KOPT-K1 (cell line): ENCODE measurements around the gene TXNRD2.
"Not testable (repeated sequence)": the region's sequence is repeated elsewhere in the genome, so short reads cannot be mapped to it uniquely, and the experiment has no call there.

ENCODE experiments used
- H3K27ac ChIP-seq: fragments of 200-600 bp; sonication (generic); 2 replicates; pipeline ENCODE4 v1.5.1; 2016; ENCODE audit warnings: antibody characterized with exemption, mild to moderate bottlenecking, low read depth, low read length; ENCODE audit not compliant: poor library complexity, severe bottlenecking
- H3K36me3 ChIP-seq: fragments of 200-600 bp; sonication (generic); 2 replicates; pipeline ENCODE4 v1.5.1; 2017; ENCODE audit warnings: antibody characterized with exemption, mild to moderate bottlenecking, low read length, moderate library complexity; ENCODE audit not compliant: insufficient read depth
- H3K9me3 ChIP-seq: fragments of 200-600 bp; sonication (generic); 2 replicates; pipeline ENCODE4 v1.5.1; 2017; ENCODE audit warnings: antibody characterized with exemption, low read length, mild to moderate bottlenecking; ENCODE audit not compliant: insufficient read depth, poor library complexity, severe bottlenecking

TXNRD2 gene

DNA sequence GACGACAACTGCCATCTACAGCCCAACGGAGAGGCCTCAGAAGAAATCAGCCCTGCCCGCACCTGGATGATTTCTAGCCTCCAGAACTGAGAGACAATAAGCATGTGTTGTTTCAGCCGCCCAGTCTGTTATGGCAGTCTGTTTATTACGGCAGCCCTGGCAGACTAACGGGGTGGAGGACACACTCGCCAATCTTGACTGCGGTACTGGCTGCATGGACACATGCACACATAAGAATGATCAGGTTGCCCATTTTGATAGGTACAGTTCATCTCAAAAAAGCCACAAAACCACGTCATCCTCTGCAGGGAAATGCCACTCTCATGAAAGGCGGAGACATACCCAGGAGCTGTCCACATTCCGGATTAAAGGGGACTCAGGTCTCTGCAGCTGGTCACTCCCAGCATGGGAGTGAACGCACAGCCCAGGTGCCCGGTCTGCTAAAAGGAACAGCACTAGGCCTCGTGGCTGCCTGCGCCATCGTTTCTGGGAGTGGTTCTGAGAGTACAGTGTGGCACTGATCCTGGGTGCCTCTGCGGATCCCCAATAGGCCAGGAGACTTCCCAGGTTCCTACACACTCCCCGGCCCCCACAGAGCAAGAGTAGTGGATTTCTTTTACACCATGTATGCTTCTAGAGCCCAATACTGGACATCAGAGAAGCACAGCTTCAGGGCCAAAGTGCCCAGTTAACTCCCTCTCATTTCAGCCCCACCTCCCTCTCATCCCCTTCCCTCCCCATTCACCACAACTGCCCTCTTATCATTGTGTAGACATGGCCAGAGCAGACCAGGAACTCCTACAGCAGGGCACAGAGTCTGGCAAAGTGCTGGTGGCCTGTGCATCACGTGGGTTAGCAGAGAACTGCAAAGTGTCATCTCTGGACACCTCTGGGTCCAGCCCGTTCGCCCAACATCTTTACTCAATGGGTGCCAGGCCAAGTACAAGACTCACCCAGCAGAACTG lies 11.8 kb downstream of the TXNRD2 start:
- Histone ChIP-seq H3K36me3 (no peaks in the 10 kb centered on the region), H3K9me3 (peaks cover 3% of the 10 kb centered on the region), H3K27ac (no peak overlapping the region)

DNA sequence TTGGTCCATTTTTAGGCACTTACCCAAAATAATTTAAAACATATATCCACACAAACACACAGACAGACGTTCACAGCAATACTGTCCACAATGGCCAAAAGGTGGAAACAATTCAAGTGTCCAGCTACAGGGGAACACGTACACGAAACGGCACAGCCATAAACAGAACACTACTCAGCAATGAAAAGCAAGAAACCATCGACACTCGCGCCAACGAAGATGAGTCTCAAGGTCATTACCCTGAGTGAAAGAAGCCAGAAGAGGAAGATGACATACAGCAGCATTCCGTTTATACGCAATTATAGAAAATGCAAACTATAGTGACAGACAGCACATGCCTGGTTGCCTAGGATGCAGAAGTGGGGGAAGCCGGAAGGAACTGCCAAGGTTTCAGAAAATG lies 13.4 kb downstream of the TXNRD2 start:
- Histone ChIP-seq H3K27ac (no peak overlapping the region), H3K9me3 (no peaks in the 10 kb centered on the region), H3K36me3 (no peaks in the 10 kb centered on the region)

DNA sequence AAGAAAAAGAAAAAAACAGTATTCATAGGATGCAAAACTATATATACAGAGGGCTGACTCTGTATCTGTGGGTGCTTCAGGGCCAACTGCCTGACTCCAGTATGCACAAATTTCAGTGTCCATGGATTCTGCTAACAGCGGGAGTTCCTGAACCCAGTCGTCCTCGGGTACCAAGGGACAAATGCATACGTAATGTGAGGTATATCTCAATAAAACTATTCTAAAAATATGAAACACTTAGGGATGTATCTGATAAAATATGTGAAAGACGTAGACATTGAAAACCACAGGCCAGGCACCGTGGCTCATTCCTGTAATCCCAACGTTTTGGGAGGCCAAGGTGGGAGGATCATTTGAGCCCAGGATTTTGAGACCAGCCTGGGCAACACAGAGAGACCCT lies 13.9 kb downstream of the TXNRD2 start:
- H3K9me3 ChIP-seq, result no peaks in the 10 kb centered on the region
- no peak overlapping the region for H3K27ac ChIP-seq
- H3K36me3 ChIP-seq, result no peaks in the 10 kb centered on the region

DNA sequence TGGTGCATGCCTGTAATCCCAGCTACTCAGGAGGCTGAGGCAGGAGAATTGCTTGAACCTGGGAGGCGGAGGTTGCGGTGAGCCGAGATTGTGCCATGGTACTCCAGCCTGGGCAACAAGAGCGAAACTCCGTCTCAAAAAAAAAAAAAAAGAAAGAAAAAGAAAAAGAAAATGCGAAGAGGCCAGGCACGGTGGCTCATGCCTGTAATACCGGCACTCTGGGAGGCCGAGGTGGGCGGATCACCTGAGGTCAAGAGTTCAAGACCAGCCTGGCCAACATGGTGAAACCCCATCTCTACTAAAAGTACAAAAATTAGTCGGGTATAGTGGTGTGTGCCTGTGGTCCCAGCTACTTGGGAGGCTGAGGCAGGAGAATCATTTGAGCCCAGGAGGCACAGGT lies 15.6 kb downstream of the TXNRD2 start:
- H3K36me3 ChIP-seq, H3K9me3 ChIP-seq, H3K27ac ChIP-seq: not testable (repeated sequence)

DNA sequence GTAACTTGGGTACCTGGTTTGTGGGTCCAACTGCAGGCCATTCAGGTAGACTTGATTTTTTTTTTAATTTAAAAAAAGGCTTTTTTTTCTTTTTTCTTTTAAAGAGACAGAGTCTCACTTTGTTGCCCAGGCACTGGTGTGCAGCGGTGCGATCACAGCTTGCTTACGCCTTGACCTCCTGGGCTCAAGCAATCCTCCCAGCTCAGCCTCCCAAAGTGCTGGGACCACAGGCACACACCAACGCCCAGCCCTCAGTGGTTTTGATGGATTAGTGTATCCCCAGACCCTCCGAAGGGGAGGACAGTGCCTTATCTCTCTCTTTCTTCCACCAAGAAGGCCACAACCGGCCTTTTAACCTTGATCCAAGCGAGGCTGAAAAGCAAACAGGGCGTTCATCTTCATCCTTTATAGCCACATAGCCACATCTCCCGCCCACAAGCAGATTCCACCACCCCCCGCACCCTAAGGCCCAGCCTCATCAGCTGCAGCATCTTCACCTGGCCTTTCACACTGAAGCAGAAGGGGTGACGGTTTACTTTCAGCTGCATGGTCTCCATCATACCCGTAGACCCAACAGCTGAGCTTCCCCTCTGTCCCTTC lies 17.6 kb downstream of the TXNRD2 start:
- Histone ChIP-seq H3K36me3 (no peaks in the 10 kb centered on the region), H3K9me3 (no peaks in the 10 kb centered on the region), H3K27ac (no peak overlapping the region)

GRCh38 chr22:19921544-19922081 lies 20.0 kb downstream of the TXNRD2 start:
- H3K27ac ChIP-seq, result no peak overlapping the region
- 0 out of 2 replicates have a peak, but pooled peaks cover 4% of the 10 kb centered on the region for H3K36me3 ChIP-seq
- H3K9me3 ChIP-seq, result no peaks in the 10 kb centered on the region

- Histone ChIP-seq H3K36me3 (peaks cover 8% of the 10 kb centered on the region), H3K27ac (no peak overlapping the region), H3K9me3 (no peaks in the 10 kb centered on the region)
These were observed 21.8 kb downstream of the TXNRD2 start for GRCh38 chr22:19919701-19920363.

- no peak overlapping the region for H3K27ac ChIP-seq
- peaks cover 21% of the 10 kb centered on the region for H3K36me3 ChIP-seq
- H3K9me3 ChIP-seq, result peaks cover 6% of the 10 kb centered on the region
These were observed 23.1 kb downstream of the TXNRD2 start for GRCh38 chr22:19918332-19919106.

DNA sequence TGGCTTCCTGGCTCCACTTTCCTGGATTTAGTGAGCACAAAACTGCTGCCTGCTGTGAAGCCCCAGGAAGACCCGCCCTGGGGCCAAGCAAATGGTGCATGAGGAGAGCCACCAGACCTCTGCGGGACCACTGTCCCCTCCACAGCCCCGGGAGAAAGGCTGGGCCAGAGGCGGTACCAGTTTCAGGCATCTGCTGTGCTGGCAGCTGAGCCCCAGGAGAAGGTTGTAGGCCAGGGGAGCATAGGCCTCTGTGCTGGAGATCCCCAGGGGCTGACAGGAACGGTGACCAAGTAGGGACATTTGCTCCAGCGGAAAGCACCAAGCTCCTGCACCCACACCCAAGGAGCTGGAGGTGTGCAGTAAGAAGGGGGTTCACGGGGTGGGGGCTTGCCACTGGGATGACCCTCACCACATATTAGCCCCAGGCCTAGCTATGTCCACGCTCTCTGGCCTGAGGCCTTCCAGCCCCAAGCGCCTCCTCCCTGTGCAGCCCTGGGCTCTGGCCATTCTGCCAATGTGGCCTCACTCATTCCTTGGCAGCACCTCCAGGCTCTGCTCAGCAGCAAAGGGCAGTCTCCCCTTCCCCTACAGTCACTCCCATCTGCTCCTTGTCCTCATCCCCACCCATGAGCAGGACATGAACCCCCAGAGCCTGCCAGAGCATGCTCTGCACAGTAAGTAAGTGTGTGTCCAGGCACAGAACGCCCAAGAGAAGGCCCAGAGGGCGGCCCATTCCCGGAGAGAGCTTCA lies 24.1 kb downstream of the TXNRD2 start:
- peaks cover 26% of the 10 kb centered on the region for H3K36me3 ChIP-seq
- peak overlapping the region; percentile 13 for H3K27ac ChIP-seq
- H3K9me3 ChIP-seq, result peaks cover 9% of the 10 kb centered on the region

DNA sequence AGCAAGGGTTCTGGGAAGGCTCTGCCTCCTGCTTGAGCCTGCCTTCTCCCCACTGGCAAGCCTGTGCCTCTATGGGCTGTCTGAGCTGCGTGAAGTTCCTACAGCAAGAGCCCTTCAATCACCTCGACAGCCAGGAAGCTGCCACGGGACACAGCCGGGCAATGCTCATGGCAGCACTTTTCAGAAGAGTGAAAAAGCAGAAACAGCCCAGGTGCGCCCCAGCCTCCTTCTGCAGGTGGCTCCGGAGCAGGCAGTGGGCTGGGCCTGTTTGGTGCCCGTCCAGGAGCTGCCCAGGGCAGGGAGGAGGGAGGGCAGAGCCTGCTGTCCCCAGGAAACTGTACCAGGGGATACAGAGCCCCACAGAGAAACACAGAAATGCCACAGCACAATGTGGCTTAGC lies 24.7 kb downstream of the TXNRD2 start:
- H3K9me3 ChIP-seq, result peaks cover 9% of the 10 kb centered on the region
- H3K27ac ChIP-seq, result peak overlapping the region; percentile 13
- H3K36me3 ChIP-seq, result peaks cover 26% of the 10 kb centered on the region

DNA sequence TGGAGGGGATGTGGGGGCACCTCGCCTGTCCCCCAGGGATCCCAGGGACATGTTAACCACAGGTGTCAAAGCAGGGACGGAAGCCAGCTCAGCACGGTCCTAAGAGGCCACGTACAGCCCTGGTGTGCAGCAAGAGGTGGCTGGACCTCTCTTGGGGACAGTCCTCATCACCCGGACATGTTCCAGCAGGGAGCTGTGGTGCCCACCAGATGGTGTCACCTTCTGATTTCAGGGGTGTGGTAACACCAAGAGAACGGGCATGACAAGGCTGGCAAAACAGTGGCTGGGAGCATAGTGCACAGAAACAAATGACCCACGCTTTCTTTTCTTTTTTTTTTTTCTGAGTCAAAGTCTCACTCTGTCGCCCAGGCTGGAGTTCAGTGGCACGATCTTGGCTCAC lies 25.6 kb downstream of the TXNRD2 start:
- peak overlapping the region; percentile 30 for H3K27ac ChIP-seq
- peaks cover 9% of the 10 kb centered on the region for H3K9me3 ChIP-seq
- H3K36me3 ChIP-seq, result peaks cover 26% of the 10 kb centered on the region

DNA sequence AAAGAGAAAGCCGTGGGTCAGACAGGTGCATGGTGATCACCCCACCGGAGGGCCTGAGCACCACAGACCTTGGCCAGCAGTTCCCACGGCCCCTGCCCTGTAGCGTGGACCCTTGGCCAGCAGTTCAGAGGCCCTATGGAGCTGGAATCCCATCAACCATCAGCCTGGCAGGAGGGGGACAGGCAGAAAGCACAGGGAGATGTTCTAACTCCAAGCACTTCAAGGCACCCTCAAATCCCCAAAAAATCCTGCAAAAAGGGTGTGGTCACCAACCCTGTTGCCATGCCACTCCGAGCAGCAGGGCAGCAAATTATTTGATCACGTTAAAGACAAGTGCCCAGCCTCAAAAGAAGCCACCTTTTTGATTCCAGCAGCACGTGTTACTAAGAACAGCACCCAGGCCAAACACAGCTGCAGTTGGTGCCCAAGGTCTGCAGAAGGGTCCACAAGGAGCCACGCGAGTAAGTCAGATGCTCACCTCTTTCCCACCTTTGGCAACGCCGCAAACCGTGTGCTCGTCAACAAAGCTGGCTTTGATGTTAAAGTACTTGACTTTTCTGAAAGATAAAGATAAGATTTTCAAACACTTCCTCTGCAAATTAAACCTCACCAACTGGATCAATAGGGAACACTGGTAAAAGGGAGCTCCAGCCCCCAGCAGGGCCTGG lies 26.2 kb downstream of the TXNRD2 start:
- Histone ChIP-seq H3K27ac (peak overlapping the region; percentile 45), H3K36me3 (peaks cover 26% of the 10 kb centered on the region)

GRCh38 chr22:19914201-19914943 lies 27.2 kb downstream of the TXNRD2 start:
- Histone ChIP-seq H3K36me3 (peaks cover 26% of the 10 kb centered on the region), H3K9me3 (peaks cover 9% of the 10 kb centered on the region), H3K27ac (peak overlapping the region; percentile 45)

More for the DNA sequence above, 26.2 kb downstream of the TXNRD2 start:
- peaks cover 9% of the 10 kb centered on the region for H3K9me3 ChIP-seq
